Activated naive CD8-positive, alpha-beta T cell treated with anti-CD3 and anti-CD28 coated beads for 36 hours (primary cell): ENCODE data around the gene CCDC71L. TPM values are rescaled to one million over a fixed set of nuclear protein-coding genes. Genes with fewer than 3 reads are reported as not detected.
"Not testable (repeated sequence)": the region's sequence is repeated elsewhere in the genome, so short reads cannot be mapped to it uniquely, and the experiment has no call there.

Source experiments
- DNase-seq: peaks from one replicate; pipeline ENCODE4 v3.0.0; 2021
- H3K27ac Mint-ChIP-seq: one replicate; pipeline ENCODE4 v1.8.0; 2022; ENCODE audit warnings: mild to moderate bottlenecking, moderate library complexity, mixed read lengths
- H3K27me3 Mint-ChIP-seq: one replicate; pipeline ENCODE4 v1.8.0; 2022; ENCODE audit warnings: mild to moderate bottlenecking, mixed read lengths
- H3K36me3 Mint-ChIP-seq: one replicate; pipeline ENCODE4 v1.8.0; 2021; ENCODE audit warnings: mild to moderate bottlenecking, mixed read lengths
- H3K4me1 Mint-ChIP-seq: one replicate; pipeline ENCODE4 v1.8.0; 2021; ENCODE audit warnings: mixed read lengths
- H3K4me3 Mint-ChIP-seq: one replicate; pipeline ENCODE4 v1.8.0; 2022; ENCODE audit warnings: mild to moderate bottlenecking, moderate library complexity, mixed read lengths
- H3K9me3 Mint-ChIP-seq: one replicate; pipeline ENCODE4 v1.8.0; 2022; ENCODE audit warnings: mixed read lengths
- total RNA-seq, 2 experiments: library from RNA; stranded (reverse); gene quantifications; one replicate each; pipeline ENCODE4 v1.2.3, GENCODE V29; 2021

The CCDC71L gene
- total RNA-seq: 10 to 100 TPM; 16.4 to 17.8 TPM

DNA sequence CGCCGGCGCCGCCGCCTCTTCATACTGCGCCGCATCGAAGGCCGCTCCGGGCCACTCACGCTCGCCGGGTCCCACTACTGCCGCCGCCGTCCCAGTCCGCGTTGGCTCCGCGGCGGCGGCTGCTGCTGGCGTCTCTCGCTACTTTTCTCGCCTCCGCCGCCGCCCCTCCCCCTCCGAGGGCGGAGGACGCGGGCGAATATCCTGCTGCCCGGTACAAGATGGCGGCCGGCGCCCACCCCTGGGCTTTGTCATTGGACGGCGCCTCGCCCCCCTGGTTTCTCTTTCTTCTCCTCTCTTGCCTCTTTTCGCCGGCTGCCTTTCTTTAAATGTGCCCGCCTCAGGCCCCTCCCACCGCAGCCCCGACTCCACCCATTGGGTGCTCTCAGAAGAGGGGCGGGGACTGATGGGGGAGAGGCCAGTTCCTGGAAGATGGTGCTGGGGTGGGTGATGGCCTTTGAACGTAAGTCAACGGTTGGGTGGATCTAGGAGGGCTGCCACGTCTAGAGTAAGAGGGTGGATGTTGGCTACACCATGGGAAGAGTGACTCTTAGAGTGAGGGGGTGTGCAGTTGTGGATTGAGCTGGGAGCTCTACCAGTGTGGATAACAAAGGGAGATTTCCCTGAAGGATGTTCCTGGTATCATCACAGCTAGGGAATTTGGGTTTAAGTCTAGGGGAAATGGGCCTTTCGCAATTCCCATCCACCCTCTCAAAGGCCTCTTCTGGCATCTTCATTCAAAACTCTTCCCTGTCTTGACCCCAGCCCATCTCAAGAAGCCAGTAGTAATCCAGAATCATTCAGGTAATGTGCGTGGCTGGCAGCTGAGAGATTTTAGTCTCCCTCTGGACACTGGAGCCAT, at the start of gene CCDC71L:
Gene CCDC71L (minus strand): TSS at position 297 of the 859 bp plus-strand sequence. CDS start 262 bp downstream, at position 35.
- H3K9me3 Mint-ChIP-seq: peaks cover 3% of the 10 kb centered on the region
- peaks cover 5% of the 10 kb centered on the region for H3K27me3 Mint-ChIP-seq
- peaks cover 3% of the 10 kb centered on the region for H3K36me3 Mint-ChIP-seq
- peaks cover 26% of the 10 kb centered on the region for H3K4me1 Mint-ChIP-seq
- H3K4me3 Mint-ChIP-seq: peak within 1 kb of the TSS; percentile 92
- peak; percentile 93 for DNase-seq
- H3K27ac Mint-ChIP-seq: peak within 1 kb of the TSS; percentile 88

DNA sequence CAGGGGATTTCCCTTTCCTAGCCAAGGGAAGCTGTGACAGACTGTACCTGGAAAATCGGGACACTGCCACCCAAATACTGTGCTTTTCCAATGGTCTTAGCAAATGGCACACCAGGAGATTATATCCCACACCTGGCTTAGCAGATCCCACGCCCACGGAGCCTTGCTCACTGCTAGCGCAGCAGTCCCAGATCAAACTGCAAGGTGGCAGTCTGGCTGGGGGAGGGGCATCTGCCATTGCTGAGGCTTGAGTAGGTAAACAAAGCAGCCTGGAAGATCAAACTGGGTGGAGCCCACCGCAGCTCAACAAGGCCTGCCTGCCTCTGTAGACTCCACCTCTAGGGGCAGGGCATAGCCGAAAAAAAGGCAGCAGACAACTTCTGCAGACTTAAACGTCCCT, 48.6 kb upstream of the CCDC71L start:
- H3K27me3 Mint-ChIP-seq, H3K9me3 Mint-ChIP-seq, H3K4me1 Mint-ChIP-seq, H3K27ac Mint-ChIP-seq, DNase-seq, H3K4me3 Mint-ChIP-seq, H3K36me3 Mint-ChIP-seq: not testable (repeated sequence)

DNA sequence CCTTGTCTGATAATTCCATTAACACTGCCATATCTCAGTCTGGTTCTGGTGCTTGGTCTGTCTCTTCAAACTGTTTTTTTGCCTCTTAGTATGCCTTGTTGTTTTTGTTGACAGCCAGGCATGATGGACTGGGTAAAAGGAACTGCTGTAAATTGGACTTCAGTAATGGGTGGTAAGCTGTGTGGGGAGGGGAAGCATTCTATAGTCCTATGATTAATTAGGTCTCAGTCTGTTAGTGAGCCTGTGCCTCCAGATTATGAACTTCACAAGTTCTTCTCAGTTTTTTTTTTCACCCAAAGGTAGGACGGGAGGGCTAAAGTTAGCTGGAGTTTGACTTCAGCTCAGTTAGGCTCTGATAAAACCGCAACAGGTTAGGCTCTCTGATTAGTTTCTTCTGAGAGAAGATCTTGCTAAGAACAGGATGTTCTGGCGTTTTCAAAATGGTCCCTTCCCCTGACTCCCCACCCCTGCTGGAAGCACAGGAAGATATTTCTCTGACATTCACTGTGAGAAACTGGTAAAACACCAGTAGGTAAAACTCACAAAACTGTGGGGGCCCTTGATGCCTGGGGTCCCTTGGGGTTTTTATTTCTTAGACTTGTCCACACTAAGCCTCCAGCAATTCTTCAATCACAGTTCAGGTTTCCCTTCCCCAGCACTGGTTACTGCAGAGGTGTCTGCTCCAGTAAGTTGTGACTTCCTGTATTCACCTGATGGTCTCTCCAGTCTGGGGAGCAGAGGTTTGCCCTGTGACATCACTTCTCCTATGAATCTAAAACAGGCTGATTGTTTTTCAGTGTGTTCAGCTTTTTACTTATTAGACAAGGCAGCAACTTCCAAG, 43.3 kb upstream of the CCDC71L start:
- Mint-ChIP-seq H3K36me3 (no peaks in the 10 kb centered on the region), H3K4me3 (no peak overlapping the region), H3K27me3 (no peaks in the 10 kb centered on the region), H3K4me1 (peaks cover 13% of the 10 kb centered on the region), H3K27ac (peak overlapping the region; percentile 13), H3K9me3 (peaks cover 1% of the 10 kb centered on the region)
- DNase-seq: no peak

DNA sequence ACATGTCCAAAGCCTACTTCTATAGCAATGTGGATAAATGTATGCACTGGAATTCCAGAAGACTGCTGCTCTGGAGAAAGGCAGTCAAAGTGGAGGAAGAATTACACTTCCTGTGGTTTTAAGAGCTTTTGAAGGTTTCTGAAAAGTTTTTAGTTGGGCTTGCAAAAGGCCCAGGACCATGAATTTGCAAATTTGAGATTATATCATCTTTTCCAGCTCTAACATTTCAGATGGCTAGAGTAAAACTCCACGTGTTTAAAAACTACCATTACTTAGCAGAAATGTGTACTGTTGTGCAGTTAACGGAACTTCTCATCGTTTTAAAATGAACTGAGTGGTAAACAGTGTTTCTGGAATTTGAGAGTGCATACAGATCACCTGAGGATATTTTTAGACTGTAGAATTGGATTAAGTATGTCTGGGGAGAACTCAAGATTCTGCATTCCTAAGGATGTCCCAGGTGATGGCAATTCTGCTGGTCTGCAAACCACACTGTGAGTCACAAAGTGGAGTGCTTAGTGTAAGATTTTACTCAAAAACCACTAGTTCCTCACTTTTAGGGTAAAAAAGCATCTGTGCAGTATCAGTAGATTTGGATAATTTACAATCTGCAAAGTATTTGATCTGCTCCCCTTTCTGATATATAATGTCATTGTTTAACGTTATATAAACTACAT, 32.9 kb upstream of the CCDC71L start:
- Mint-ChIP-seq H3K27ac (no peak overlapping the region), H3K4me3 (no peak overlapping the region), H3K4me1 (peaks cover 15% of the 10 kb centered on the region), H3K36me3 (no peaks in the 10 kb centered on the region), H3K27me3 (peaks cover 1% of the 10 kb centered on the region), H3K9me3 (peaks cover 4% of the 10 kb centered on the region)
- no peak for DNase-seq

DNA sequence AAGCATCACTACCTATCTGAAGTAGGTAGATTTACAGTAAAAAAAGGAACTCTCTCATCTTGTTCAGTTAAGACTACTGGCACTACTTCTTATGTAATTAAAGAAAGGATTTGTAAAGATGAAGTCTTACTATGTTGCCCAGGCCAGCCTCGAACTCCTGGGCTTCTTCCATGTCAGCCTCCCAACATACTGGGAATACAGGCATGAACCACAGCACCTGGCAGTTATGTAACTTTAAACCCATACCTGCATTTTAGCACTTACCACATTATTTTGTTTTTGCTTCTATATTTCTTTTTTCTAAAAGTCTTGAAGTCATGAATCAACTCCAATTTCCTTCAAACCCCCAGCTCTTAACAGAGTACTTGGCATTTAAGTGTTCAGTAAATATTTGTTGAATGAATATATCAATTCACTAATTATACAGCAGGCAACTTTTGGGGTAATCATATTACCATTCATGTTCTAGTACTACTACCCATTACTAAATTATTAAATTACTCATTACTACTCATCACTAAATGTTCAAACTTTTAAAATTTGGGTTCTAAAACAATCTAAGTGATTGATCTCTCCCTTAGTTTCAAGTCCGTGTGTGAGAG, 31.6 kb upstream of the CCDC71L start:
- Mint-ChIP-seq H3K9me3 (peaks cover 10% of the 10 kb centered on the region), H3K36me3 (peaks cover 1% of the 10 kb centered on the region), H3K4me3 (no peak overlapping the region), H3K4me1 (peaks cover 10% of the 10 kb centered on the region), H3K27me3 (peaks cover 3% of the 10 kb centered on the region), H3K27ac (no peak overlapping the region)
- no peak for DNase-seq

DNA sequence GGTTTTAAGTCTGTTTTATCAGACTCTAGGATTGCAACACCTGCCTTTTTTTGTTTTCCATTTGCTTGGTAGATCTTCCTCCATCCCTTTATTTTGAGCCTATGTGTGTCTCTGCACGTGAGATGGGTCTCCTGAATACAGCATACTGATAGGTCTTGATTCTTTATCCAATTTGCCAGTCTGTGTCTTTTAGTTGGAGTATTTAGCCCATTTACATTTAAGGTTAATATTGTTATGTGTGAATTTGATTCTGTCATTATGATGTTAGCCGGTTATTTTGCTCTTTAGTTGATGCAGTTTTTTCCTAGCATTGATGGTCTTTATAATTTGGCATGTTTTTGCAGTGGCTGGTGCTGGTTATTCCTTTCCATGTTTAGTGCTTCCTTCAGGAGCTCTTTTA, 27.2 kb upstream of the CCDC71L start:
- H3K27me3 Mint-ChIP-seq, H3K4me3 Mint-ChIP-seq, H3K27ac Mint-ChIP-seq, H3K4me1 Mint-ChIP-seq, DNase-seq, H3K36me3 Mint-ChIP-seq: not testable (repeated sequence)
- peaks cover 16% of the 10 kb centered on the region for H3K9me3 Mint-ChIP-seq

DNA sequence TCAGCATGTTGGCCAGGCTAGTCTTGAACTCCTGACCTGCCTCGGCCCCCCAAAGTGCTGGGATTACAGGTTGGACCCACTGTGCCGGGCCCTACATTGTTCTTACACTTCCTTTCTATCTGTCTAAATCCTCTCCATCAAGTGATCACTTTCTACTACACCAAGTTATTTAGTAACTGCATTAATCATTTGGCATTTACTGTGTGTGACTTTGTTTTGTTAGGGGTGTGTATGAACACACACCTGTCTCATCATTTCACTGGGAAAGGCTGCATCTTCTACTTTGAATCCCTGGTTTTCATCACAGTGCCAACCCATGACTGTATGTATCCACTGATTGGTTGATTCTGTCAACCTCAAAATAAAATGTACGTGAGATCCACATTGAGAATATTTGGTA, 23.0 kb upstream of the CCDC71L start:
- Mint-ChIP-seq H3K4me3 (no peak overlapping the region), H3K9me3 (peaks cover 15% of the 10 kb centered on the region), H3K27ac (no peak overlapping the region), H3K36me3 (peaks cover 1% of the 10 kb centered on the region), H3K27me3 (peaks cover 6% of the 10 kb centered on the region), H3K4me1 (peaks cover 9% of the 10 kb centered on the region)
- DNase-seq: no peak

DNA sequence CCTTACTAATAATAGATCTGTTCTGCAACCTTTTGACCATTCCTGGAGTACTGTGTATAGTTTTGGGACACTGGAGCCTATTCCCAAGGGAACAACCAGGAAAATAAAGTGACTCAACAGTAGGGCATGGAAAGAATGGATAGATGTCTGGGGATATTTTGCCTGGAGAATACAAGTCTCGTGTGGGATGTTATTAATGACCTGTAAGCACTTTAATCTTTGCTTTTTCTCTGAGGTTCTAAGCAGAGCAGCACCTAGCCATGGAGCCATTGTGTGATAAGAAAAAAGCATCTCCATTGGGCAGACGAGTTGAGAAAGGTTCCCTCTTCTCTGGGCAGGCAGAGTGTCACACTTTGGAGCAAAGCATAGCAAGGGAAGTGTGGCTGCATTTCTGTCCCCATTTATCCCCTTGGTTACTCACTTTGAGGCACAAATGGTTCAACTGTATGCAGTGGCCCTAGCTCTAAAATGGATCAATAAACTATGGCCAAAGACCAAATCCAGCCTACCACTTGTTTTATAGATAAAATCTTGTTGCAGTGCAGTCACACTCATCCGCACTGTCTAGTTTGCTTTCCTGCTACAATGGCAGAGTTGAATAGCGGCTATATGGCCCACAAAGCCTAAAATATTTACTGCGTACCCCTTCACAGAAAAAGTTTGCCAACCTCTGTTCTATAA, 21.0 kb upstream of the CCDC71L start:
- no peak overlapping the region for H3K27ac Mint-ChIP-seq
- H3K4me1 Mint-ChIP-seq: peaks cover 11% of the 10 kb centered on the region
- peaks cover 4% of the 10 kb centered on the region for H3K27me3 Mint-ChIP-seq
- H3K36me3 Mint-ChIP-seq: no peaks in the 10 kb centered on the region
- H3K4me3 Mint-ChIP-seq: no peak overlapping the region
- peaks cover 6% of the 10 kb centered on the region for H3K9me3 Mint-ChIP-seq
- DNase-seq: no peak

DNA sequence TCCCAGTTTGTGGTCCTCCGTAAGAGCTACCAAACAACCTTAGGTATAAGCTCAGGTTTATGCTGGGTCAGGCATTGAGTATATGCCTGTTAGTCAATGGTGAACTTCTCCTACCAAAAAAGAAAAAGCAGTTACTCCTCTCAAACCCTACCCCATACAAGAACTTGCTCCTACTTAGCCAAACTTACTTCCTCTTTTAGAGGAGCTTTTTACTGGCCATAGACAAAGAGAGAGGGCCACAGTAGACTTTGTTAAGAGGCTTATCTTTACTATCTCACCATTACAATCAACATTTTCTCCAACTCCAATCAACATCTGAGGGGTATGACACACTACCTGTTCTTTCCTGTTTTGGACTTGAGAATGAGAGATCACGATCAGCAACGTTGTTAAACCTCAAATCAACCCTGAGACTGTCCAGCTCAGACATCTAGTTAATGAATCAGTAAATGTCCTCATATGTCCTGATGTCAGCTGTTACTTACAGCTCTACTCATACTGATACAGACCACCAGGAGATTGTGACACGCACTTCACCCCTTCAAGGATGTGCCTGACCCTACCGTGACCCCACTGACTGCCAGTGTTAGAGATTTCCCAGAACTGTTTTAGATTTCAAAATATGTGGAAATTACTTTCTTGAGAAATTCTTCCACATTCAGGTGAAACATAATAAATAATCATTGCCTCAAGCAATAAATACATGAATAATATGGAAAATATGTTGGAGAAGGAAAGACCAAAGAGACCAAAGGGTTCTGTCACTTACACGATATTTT, 18.4 kb upstream of the CCDC71L start:
- Mint-ChIP-seq H3K27ac (no peak overlapping the region), H3K4me3 (no peak overlapping the region), H3K36me3 (no peaks in the 10 kb centered on the region), H3K4me1 (peaks cover 11% of the 10 kb centered on the region), H3K9me3 (no peaks in the 10 kb centered on the region), H3K27me3 (peaks cover 4% of the 10 kb centered on the region)
- DNase-seq: peak; percentile 12

DNA sequence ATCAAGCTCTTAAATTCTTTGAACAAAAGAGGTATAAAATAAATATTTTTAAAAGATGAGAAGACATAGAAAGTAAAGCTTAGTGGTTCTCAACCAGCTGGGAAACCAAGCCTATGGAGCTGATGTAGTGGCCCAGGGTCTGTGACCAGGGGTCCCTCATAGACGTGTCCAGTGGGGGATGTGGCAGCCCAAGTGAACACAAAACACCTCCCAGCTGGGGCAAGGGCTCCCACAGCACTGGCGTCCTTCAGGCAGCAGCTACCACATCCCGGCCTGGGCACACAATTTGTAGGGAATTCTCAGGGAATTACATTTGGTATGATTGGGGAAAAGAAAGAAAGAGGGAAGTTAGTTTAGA, 17.8 kb upstream of the CCDC71L start:
- DNase-seq: no peak
- Mint-ChIP-seq H3K9me3 (no peaks in the 10 kb centered on the region), H3K36me3 (no peaks in the 10 kb centered on the region), H3K4me3 (no peak overlapping the region), H3K27ac (no peak overlapping the region), H3K4me1 (peaks cover 11% of the 10 kb centered on the region), H3K27me3 (peaks cover 4% of the 10 kb centered on the region)

DNA sequence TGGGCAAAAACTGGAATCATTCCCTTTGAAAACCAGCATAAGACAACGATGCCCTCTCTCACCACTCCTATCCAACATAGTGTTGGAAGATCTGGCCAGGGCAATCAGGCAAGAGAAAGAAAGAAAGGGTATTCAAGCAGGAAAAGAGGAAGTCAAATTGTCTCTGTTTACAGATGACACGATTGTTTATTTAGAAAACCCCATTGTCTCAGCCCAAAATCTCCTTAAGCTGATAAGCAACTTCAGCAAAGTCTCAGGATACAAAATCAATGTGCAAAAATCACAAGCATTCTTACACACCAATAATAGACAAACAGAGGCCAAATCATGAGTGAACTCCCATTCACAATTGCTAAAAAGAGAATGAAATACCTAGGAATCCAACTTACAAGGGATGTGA, 15.5 kb upstream of the CCDC71L start:
- H3K4me1 Mint-ChIP-seq: peaks cover 11% of the 10 kb centered on the region
- H3K9me3 Mint-ChIP-seq: not testable (repeated sequence)

DNA sequence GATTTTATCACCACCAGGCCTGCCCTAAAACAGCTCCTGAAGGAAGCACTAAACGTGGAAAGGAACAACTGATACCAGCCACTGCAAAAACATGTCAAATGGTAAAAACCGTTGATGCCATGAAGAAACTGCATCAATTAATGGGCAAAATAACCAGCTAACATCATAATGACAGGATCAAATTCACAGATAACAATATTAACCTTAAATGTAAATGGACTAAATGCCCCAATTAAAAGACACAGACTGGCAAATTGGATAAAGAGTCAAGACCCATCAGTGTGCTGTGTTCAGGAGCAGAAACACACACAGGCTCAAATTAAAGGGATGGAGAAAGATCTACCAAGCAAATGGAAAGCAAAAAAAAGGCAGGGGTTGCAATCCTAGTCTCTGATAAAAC, 12.7 kb upstream of the CCDC71L start:
- not testable (repeated sequence) for H3K4me1 Mint-ChIP-seq, H3K27ac Mint-ChIP-seq, H3K36me3 Mint-ChIP-seq, DNase-seq, H3K4me3 Mint-ChIP-seq, H3K27me3 Mint-ChIP-seq, H3K9me3 Mint-ChIP-seq

More for the DNA sequence above, 15.5 kb upstream of the CCDC71L start:
- H3K27me3 Mint-ChIP-seq, H3K27ac Mint-ChIP-seq, H3K4me3 Mint-ChIP-seq, DNase-seq, H3K36me3 Mint-ChIP-seq: not testable (repeated sequence)

DNA sequence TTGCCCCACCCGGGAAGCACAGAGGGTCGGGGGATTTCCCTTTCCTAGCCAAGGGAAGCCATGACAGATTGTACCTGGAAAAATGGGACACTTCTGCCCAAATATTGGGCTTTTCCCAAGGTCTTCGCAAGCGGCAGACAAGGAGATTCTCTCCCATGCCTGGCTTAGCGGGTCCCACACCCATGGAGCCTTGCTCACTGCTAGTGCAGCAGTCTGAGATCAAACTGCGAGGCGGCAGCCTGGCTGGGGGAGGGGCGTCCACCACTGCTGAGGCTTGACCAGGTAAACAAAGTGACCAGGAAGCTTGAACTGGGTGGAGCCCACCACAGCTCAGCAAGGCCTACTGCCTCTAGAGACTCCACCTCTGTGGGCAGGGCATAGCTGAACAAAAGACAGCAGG, 11.0 kb upstream of the CCDC71L start:
- H3K27me3 Mint-ChIP-seq, DNase-seq, H3K36me3 Mint-ChIP-seq, H3K9me3 Mint-ChIP-seq, H3K4me1 Mint-ChIP-seq, H3K27ac Mint-ChIP-seq, H3K4me3 Mint-ChIP-seq: not testable (repeated sequence)

DNA sequence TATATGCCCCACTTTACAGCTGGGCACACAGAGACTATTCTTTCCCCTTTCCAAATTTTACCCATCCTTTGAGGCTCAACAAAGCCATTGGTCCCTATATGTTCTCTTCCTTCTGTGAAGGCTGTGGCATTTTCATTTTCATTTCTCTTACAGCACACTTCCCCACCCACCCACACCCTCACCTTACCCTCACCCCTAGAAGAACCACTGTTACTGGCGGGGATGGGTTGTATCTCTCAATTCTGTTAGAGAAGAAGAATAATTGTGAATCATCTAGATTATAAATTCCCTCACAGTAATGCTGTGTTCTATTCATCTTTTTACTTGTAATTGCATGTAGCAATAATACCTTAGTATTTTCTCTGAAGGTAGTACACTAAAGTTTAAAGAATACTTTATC, 10.2 kb upstream of the CCDC71L start:
- DNase-seq: no peak
- no peak overlapping the region for H3K4me3 Mint-ChIP-seq

More for the DNA sequence above, 10.2 kb upstream of the CCDC71L start:
- H3K36me3 Mint-ChIP-seq: no peaks in the 10 kb centered on the region
- H3K4me1 Mint-ChIP-seq: peaks cover 9% of the 10 kb centered on the region
- peak overlapping the region; percentile 48 for H3K27ac Mint-ChIP-seq
- H3K9me3 Mint-ChIP-seq: no peaks in the 10 kb centered on the region
- H3K27me3 Mint-ChIP-seq: no peaks in the 10 kb centered on the region
